SK-N-SH treated with all-trans-retinoic acid at 6 μM for 48 hours (cell line): ENCODE measurements around the gene IPPK.
"Not testable (repeated sequence)": the region's sequence is repeated elsewhere in the genome, so short reads cannot be mapped to it uniquely, and the experiment has no call there.

Source experiments
- ATAC-seq: fragments of 200-7000 bp; cut with Tn5 transposase; 3 replicates; pipeline ENCODE4 v1.9.1; 2020; ENCODE audit warnings: mild to moderate bottlenecking, moderate library complexity
- BACH2 ChIP-seq: fragments of 250-450 bp; sonication (Bioruptor Pico); IDR thresholded peaks from 2 replicates; pipeline ENCODE4 v1.9.0; 2021; ENCODE audit warnings: mild to moderate bottlenecking, borderline replicate concordance
- CSDC2 ChIP-seq: fragments of 250-450 bp; sonication (Bioruptor Pico); IDR thresholded peaks from 2 replicates; pipeline ENCODE4 v1.5.0; 2020; ENCODE audit warnings: mild to moderate bottlenecking, moderate library complexity
- CSRNP3 ChIP-seq: fragments of 250-450 bp; sonication (Bioruptor Pico); IDR thresholded peaks from 2 replicates; pipeline ENCODE4 v1.5.1; 2021; ENCODE audit warnings: mild to moderate bottlenecking, moderate library complexity
- ESRRG ChIP-seq: fragments of 250-450 bp; sonication (Bioruptor Pico); IDR thresholded peaks from 2 replicates; pipeline ENCODE4 v1.6.1; 2021; ENCODE audit warnings: mild to moderate bottlenecking
- GLIS3 ChIP-seq: fragments of 250-450 bp; sonication (Bioruptor Pico); IDR thresholded peaks from 2 replicates; pipeline ENCODE4 v1.5.0; 2020; ENCODE audit warnings: mild to moderate bottlenecking, moderate library complexity
- ISL1 ChIP-seq: fragments of 250-450 bp; sonication (Bioruptor Pico); IDR thresholded peaks from 2 replicates; pipeline ENCODE4 v2.1.2; 2022; ENCODE audit warnings: mild to moderate bottlenecking, moderate library complexity
- OSR1 ChIP-seq: fragments of 250-450 bp; sonication (Bioruptor Pico); IDR thresholded peaks from 2 replicates; pipeline ENCODE4 v1.8.0; 2022; ENCODE audit warnings: moderate library complexity, mild to moderate bottlenecking, inconsistent platforms
- PATZ1 ChIP-seq: fragments of 250-450 bp; sonication (Bioruptor Pico); IDR thresholded peaks from 2 replicates; pipeline ENCODE4 v1.8.0; 2020; ENCODE audit warnings: mild to moderate bottlenecking, moderate library complexity, borderline replicate concordance
- PPARA ChIP-seq: fragments of 250-450 bp; sonication (Bioruptor Pico); IDR thresholded peaks from 2 replicates; pipeline ENCODE4 v1.5.0; 2020; ENCODE audit warnings: mild to moderate bottlenecking, borderline replicate concordance
- RARB ChIP-seq: fragments of 250-450 bp; sonication (Bioruptor Pico); IDR thresholded peaks from 2 replicates; pipeline ENCODE4 v1.8.0; 2021; ENCODE audit warnings: mild to moderate bottlenecking, moderate library complexity
- SNAI2 ChIP-seq: fragments of 250-450 bp; sonication (Bioruptor Pico); IDR thresholded peaks from 2 replicates; pipeline ENCODE4 v1.5.0; 2020; ENCODE audit warnings: mild to moderate bottlenecking, moderate library complexity
- TCF4 ChIP-seq: fragments of 250-450 bp; sonication (Bioruptor Pico); IDR thresholded peaks from 2 replicates; pipeline ENCODE4 v1.8.0; 2021; ENCODE audit warnings: mild to moderate bottlenecking, moderate library complexity, borderline replicate concordance
- TOX ChIP-seq: fragments of 250-450 bp; sonication (Bioruptor Pico); IDR thresholded peaks from 2 replicates; pipeline ENCODE4 v1.8.0; 2021; ENCODE audit warnings: mild to moderate bottlenecking, moderate library complexity, borderline replicate concordance
- ZC3H10 ChIP-seq: fragments of 250-450 bp; sonication (Bioruptor Pico); IDR thresholded peaks from 2 replicates; pipeline ENCODE4 v1.5.1; 2021; ENCODE audit warnings: mild to moderate bottlenecking, moderate library complexity
- ZFP3 ChIP-seq: fragments of 250-450 bp; sonication (Bioruptor Pico); IDR thresholded peaks from 2 replicates; pipeline ENCODE4 v1.5.0; 2020; ENCODE audit warnings: mild to moderate bottlenecking, moderate library complexity
- ZFP30 ChIP-seq: fragments of 450-650 bp; formaldehyde crosslinking; IDR thresholded peaks from 2 replicates; pipeline ENCODE4 v1.5.0; 2022; ENCODE audit warnings: mild to moderate bottlenecking, moderate library complexity
- ZNF565 ChIP-seq: fragments of 450-650 bp; formaldehyde crosslinking; conservative IDR thresholded peaks from 2 replicates; pipeline ENCODE4 v1.5.0; 2020; ENCODE audit warnings: low read depth, mild to moderate bottlenecking, moderate library complexity
- ZNF70 ChIP-seq: fragments of 450-650 bp; formaldehyde crosslinking; IDR thresholded peaks from 2 replicates; pipeline ENCODE4 v1.5.0; 2020; ENCODE audit warnings: mild to moderate bottlenecking, moderate library complexity

IPPK gene

GRCh38 chr9:92598382-92598781, 71.5 kb downstream of the IPPK start:
- TF ChIP-seq PPARA (CRISPR knock-in tag) (no peak), GLIS3 (CRISPR knock-in tag) (no peak), ISL1 (CRISPR knock-in tag) (no peak)
- ATAC-seq, result no peak

- no peak for ATAC-seq
These were observed 74.0 kb downstream of the IPPK start for GRCh38 chr9:92595930-92596329.

GRCh38 chr9:92595075-92595474, 74.9 kb downstream of the IPPK start:
- not testable (repeated sequence) for ATAC-seq

More at GRCh38 chr9:92595930-92596329, 74.0 kb downstream of the IPPK start:
- TF ChIP-seq BACH2 (CRISPR knock-in tag) (no peak), CSDC2 (CRISPR knock-in tag) (no peak), ZNF565 (CRISPR knock-in tag) (no peak), RARB (CRISPR knock-in tag) (no peak), ZNF70 (no peak), TCF4 (no peak), TOX (CRISPR knock-in tag) (no peak), GLIS3 (CRISPR knock-in tag) (no peak), ZC3H10 (CRISPR knock-in tag) (no peak), SNAI2 (CRISPR knock-in tag) (no peak), PATZ1 (no peak), ESRRG (CRISPR knock-in tag) (no peak)
- TF ChIP-seq, all 23 proteins: peak for 0

GRCh38 chr9:92592946-92593861, 76.7 kb downstream of the IPPK start:
- ATAC-seq, result no peak
- no peak for TF ChIP-seq RARB (CRISPR knock-in tag)
- no peak for TF ChIP-seq TCF4
- no peak for TF ChIP-seq GLIS3 (CRISPR knock-in tag)
- no peak for TF ChIP-seq ZFP30 (CRISPR knock-in tag)

GRCh38 chr9:92592537-92592936, 77.4 kb downstream of the IPPK start:
- ATAC-seq, result no peak
- no peak for TF ChIP-seq RARB (CRISPR knock-in tag)
- TF ChIP-seq ISL1 (CRISPR knock-in tag), result no peak
- no peak for TF ChIP-seq ZNF565 (CRISPR knock-in tag)
- no peak for TF ChIP-seq ZC3H10 (CRISPR knock-in tag)
- TF ChIP-seq TOX (CRISPR knock-in tag), result no peak
- TF ChIP-seq OSR1 (CRISPR knock-in tag), result no peak
- no peak for TF ChIP-seq CSRNP3 (CRISPR knock-in tag)
- TF ChIP-seq ZFP3 (CRISPR knock-in tag), result no peak
- no peak for TF ChIP-seq ZNF70

GRCh38 chr9:92590377-92590776, 79.6 kb downstream of the IPPK start:
- no peak for ATAC-seq
- TF ChIP-seq PATZ1, result no peak
- TF ChIP-seq ZC3H10 (CRISPR knock-in tag), result no peak
- TF ChIP-seq ZNF565 (CRISPR knock-in tag), result no peak
- no peak for TF ChIP-seq PPARA (CRISPR knock-in tag)
